Fibroblast of skin of scalp (primary cell): Measurements from ENCODE around the gene SPATA9.
"Not testable (repeated sequence)": the region's sequence is repeated elsewhere in the genome, so short reads cannot be mapped to it uniquely, and the experiment has no call there.

Experiments
- DNase-seq: peaks from one replicate; pipeline ENCODE4 v3.0.0-alpha.2; 2013

The SPATA9 gene

DNA sequence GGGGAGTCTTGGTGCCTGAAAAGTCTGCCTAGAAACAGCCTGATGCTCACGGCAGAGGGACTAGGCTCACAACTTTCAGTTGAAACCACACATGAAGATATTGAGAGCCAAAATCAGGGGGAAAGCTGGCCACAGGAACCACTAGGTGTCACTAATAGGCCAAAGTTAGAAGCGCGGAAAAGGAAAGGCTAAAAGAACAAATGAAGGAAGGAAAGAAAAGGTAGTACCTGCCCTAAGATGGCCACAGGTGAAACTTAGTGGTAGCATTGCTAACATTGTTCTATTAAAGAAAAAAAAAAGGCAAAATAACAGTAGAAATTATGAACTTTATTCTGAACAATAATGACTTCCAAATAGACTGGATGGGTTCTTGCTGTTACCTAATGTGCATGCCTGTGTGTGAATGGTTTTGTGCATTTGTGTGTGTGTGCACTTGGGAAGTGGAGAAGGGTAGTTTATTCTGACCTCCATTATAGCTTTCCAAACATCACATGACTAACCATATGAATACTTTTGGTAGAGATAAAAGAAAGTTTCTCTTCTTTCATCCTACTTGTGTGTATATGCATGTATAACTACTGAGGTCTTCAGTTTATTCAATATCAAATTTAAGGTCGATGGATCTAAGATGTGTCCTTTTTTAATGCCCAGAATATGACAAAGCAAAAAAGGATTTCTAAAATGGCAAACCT, 38.3 kb downstream of the SPATA9 start:
- peak; percentile 60 for DNase-seq

DNA sequence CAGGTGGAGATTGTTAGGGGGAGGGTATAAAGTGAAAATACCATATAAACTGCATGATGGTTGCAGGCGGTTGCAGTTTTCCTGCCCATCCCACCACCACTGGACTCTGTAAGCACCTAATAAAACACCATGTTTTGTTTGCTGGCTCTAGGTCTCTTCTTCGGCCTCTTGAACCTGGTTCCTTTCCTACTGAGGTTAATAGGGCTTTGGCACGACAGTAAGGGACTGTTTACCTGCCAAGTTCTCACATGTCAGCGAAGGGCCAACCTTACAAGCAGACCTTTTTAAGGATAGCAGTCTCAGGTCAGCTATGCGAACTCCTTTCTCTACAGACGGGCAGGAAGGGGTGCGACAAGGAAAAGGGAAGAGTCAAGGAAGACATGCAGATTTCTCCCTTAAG, 39.6 kb downstream of the SPATA9 start:
- DNase-seq, result no peak

DNA sequence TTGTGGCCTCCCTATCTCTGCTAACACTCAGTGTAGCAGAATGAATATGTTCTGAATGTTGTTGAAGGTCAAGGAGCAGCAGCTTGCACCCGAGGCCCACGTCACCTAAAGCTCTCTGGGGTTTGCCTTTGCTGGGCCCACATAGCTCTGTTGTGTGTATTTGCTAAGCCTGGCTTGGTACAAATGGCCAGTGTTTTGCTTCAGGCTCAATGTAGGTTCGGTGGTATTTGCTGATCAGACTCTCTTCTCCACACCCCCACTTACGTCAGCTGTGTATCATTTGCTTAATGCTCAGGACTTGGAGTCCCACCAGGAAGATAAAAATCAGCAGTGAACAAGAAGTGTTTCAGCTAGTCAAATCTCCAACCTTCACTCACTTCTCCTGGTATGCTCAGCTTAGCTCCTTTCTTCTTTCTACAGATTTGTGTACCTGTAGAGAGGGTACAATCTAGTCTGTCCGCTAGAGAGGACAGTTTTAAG, 41.0 kb downstream of the SPATA9 start:
- DNase-seq, result no peak

DNA sequence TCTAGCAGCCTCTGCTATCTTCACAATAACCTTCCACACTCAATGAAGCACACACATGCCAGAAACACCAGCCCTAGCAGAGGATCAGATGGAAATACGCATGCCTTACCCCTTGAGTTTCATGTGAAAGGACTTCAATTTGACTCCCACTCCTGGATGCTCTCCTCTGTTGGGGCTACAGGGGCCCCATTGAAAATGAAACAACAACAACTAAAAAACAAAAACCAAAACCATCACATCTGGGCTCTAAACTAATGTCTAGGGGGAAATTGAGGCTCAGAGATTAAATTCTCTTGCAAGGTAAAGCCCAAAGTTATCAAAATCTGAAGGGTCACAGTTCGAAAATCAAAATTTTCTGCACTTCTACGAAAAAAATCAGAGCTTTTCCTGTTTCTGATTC, 44.2 kb downstream of the SPATA9 start:
- DNase-seq, result no peak

DNA sequence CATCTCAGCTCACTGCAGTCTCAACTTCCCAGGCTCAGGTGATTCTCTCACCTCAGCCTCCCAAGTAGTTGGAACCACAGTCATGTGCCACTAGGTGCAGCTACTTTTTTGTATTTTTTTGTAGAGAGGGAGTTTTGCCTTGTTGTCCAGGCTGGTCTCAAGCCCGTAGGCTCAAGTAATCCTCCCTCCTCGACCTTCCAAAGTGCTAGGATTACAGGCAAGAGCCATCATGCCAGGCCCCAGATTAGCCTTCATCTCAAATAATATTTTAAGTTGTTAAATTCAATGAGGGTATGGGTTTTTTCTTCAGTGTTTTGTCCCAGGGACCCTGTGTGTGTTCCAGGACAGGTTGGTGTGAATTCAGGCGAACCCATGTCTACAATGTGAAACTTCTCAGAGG, 48.7 kb downstream of the SPATA9 start:
- DNase-seq, result no peak

DNA sequence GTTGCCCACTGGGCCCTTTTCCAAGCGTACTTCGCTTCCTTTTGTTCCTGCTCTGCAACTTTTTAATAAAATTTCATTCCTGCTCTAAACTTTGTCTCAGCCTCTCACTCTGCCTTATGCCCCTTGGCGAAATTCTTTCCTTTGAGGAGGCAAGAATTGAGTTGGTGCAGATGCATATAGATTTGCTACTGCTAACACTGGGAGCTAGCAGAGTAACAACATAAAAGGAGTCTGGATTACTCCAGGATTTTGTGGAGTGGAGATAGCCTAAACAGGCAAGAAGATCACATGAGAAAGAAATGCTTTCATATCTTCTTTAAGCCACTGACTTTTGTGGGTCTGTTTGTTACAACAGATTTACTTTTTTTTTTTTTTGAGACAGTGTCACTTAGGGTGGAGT, 49.1 kb downstream of the SPATA9 start:
- DNase-seq, result no peak

DNA sequence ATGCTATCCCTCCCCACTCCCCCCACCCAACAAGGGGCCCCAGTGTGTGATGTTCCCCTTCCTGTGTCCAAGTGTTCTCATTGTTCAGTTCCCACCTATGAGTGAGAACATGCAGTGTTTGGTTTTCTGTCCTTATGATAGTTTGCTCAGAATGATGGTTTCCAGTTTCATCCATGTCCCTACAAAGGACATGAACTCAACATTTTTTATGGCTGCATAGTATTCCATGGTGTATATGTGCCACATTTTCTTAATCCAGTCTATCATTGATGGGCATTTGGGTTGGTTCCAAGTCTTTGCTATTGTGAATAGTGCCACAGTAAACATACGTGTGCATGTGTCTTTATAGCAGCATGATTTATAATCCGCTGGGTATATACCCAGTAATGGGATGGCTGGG, 49.8 kb downstream of the SPATA9 start:
- DNase-seq, result not testable (repeated sequence)

DNA sequence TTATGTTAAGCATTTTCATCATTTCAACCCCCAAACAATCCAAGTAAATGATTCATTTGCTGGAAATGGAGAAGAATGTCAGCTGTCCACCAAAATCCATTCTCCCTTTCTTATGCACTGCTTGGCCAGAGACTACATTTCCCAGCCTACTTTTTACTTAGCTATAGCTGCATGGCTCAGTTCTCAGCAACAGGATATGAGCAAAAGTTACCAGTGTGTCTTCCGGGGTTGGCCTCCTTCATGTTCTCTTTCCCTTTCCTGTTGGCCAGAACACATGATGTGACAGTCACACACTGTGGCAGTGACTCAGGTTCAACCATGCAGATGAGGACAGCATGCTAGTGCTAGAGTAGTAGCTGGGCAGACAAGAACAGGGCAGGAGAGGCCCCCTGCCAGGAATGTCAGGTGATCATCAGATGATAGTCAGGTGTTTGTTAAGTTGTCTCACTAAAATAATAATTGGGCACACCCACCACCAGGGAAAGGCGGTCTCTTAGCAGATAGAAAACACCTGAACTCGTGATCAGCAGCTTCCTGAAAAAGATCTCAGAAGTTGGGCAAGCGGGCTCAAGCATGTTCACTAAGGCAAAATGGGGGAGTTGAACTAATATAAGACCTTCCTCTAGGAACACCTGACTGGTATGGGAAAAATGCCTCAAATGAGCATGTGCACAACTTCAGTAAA, 50.7 kb downstream of the SPATA9 start:
- peak; percentile 72 for DNase-seq

DNA sequence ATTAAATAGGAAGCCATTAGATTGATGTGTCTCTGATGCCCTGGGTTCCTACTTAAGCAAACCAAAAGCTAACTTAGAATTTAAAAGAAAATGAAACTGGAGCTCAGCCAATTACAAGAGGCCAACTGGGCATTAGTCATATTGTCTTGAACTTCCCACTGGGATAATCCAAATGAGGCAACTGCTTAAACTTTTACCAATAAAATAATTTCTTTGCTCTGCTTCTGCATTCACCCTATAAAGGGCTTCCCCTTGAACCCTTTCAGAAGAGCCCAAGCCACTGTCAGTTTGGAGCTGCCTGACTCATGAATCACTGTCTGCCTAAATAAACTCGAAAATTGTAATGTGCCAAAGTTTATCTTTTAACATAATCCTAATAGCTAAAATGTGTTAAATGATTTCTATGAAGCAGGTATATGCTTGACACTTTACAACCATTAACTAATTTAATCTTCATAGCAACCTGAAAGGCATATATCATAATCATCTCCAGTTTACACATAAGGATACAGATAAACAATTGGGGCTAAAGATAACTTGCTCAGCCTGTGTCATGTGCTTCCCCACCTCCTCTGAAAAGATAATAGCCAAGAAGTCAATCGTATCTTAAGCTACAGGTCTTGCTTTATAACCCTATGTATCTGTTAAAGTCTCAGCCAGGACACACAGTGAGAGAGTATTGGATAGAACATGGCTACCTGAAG, 51.4 kb downstream of the SPATA9 start:
- peak; percentile 83 for DNase-seq

DNA sequence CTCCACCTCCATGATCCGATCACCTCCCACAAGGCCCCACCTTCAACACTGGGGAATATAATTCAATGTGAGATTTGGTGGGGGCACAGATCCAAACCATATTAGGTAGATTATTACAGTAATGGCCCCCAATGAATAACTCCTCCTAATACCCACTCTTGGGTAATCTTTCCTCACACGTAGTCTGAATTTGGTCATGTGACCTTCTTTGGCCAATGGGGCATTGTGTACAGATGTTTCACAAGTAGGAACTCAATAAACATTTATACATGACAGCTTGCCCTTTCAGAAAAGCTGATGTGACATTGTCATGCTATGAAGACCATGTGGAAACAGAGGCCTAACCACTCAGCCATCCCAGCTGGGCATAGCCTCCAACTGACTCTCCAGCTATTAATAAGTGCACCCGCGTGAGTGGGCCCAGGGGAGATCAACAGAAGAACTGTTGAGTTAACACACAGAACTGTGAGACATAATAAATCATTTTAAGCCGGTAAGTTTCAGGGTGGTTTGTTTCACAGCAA, 52.3 kb downstream of the SPATA9 start:
- no peak for DNase-seq

DNA sequence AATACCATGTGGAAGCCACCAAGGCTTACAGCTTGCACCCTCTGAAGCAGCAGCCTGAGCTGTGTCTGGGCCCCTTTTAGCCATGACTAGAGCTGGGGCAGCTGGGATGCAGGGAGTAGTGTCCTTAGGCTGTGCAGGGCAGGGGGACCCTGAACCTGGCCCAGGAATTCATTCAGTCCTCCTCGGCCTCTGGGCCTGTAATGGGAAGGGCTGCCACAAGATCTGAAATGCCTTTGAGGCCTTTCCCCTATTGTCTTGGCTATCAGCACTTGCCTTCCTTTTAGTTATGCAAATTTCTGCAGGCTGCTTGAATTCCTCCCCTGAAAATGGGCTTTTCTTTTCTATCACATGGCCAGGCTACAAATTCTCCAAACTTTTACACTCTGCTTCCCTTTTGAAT, 53.9 kb downstream of the SPATA9 start:
- DNase-seq, result no peak

DNA sequence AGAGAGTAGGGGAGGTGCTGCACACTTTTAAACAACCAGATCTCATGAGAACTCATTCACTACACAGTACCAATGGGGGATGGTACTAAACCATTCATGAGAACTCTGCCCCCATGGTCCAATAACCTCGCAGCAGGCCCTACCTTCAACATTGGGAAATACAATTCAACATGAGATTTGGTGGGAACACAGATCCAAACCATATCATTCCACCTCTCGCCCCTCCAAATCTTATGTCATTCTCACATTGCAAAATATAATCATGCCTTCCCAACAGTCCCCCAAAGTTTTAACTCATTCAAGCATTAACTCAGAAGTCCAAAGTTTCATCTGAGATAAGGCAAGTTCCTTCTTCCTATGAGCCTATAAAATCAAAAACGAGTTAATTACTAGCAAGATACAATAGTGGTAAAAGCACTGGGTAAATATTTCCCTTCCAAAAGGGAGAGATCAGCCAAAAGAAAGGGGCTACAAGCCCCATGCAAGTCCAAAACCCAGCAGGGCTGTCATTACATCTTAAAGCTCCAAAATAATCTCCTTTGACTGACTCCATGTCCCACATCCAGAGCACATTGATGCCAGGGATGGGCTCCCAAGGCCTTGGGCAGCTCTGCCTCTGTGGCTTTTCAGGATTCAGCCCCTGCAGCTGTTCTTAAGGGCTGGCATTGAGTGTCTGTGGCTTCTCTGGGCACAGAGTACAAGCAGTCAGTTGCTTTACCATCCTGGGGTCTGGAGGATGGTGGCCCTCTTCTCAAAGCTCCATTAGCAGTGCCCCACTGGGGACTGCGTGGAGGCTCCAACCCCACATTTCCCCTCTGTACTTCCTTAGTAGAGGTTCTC, 54.6 kb downstream of the SPATA9 start:
- no peak for DNase-seq

DNA sequence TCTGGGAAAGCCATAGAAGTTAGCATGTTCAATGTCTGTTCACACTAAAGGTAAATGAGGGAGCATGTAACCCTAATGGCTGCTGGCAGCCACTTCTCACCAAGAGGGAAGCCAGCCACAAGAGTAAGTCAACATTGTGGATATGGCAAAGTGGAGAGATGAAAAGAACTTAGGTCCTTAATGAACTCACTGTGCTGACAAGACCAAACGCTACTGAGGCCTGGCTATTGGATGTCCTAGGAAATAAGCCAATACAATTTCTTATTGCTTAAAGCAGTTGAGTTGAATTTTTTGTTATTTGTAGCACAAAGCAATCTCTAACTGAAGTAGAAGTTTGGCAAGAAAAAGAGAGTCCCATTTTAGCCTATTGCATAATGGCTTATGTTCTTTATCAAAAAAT, 56.1 kb downstream of the SPATA9 start:
- DNase-seq, result no peak

DNA sequence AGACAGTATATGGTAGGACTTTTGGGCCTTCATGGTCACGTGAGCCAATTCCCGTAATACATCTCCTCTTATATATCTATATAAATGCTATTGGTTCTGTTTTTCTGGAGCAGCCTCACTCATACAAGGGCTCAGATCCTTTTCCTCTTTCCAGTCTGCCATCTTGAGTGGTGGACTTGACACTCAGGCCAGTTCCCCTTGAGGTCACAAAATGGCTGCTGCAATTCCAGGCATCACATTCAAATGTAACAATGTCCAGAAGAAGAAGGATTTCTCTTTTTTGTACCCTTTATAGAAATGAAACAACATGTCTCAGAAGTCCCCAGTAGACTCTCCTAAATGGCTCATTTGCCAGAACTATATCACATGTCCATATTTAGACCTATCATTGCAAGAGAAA, 58.4 kb downstream of the SPATA9 start:
- DNase-seq, result no peak

DNA sequence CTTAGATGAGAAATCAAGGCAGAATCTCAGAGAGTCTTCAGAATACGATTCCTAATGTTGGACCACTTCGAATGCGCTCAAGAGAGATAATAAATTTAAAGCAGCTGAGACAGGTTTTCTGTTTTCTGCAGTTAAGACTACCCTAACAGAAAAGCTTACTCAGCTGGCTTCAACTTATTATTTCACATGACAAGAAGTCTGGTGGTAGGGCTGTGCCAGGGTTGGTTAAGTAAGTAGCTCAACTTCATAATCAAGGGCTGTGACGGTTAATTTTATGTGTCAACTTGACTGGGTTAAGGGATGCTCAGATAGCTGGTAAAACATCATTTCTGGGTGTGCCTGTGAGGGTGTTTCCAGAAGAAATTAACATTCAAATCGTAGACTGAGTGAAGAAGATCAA, 59.1 kb downstream of the SPATA9 start:
- no peak for DNase-seq

DNA sequence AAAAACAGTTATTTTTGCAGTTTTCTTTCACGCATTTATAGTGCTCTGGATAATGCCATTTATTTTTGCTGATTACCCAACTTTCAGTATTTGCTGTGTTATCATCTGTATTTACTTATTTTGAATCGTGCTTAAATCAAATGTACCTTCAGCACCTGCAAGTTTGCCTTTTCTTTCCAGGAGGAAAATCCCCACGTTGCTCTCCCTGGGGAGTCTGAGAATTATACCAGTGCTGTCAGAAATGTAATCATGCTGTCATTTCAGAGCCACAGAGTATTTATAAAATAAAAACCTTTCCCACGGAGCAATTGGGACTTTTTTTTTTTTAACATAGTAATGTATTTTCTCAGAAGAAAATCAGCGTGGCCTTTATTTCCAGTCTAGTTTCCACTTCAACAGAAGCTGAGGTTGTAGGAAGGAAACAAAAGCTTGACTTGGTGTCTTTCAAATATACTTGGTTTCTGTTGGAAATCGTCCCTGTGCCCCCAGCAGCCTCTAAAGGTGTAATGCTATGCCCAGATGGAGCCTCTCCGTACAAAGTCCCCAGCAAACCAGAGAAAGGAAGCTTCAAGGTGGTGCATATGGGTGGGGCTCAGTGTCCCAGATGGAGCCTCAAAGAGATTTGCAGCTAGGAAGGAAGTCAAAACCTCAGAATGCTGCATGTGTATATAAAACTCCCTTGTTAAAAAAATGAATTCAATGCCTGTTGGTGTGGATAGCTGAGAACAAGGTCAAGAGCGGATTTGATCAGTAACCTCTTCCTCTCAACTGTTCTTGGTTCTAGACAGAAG, 60.8 kb downstream of the SPATA9 start:
- DNase-seq, result no peak

DNA sequence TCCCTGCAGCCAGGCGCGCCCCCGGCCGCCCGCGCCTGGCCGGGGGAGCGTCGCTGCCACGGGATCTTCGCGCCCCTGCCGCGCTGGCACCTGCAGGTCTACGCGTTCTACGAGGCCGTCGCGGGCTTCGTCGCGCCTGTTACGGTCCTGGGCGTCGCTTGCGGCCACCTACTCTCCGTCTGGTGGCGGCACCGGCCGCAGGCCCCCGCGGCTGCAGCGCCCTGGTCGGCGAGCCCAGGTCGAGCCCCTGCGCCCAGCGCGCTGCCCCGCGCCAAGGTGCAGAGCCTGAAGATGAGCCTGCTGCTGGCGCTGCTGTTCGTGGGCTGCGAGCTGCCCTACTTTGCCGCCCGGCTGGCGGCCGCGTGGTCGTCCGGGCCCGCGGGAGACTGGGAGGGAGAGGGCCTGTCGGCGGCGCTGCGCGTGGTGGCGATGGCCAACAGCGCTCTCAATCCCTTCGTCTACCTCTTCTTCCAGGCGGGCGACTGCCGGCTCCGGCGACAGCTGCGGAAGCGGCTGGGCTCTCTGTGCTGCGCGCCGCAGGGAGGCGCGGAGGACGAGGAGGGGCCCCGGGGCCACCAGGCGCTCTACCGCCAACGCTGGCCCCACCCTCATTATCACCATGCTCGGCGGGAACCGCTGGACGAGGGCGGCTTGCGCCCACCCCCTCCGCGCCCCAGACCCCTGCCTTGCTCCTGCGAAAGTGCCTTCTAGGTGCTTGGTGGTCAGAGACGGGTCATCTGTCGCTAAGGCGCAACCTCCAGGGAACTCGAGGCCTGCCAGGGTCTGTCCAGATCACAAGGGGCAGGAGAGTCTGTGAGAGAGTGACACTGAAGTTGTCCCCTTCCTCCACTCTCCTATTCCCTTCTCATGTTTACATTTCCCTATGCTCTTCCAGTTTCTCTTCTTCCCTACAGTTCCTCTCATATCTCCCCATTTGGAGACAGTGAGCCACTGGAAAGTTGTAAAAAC, 61.6 kb downstream of the SPATA9 start:
- DNase-seq, result peak; percentile 19

DNA sequence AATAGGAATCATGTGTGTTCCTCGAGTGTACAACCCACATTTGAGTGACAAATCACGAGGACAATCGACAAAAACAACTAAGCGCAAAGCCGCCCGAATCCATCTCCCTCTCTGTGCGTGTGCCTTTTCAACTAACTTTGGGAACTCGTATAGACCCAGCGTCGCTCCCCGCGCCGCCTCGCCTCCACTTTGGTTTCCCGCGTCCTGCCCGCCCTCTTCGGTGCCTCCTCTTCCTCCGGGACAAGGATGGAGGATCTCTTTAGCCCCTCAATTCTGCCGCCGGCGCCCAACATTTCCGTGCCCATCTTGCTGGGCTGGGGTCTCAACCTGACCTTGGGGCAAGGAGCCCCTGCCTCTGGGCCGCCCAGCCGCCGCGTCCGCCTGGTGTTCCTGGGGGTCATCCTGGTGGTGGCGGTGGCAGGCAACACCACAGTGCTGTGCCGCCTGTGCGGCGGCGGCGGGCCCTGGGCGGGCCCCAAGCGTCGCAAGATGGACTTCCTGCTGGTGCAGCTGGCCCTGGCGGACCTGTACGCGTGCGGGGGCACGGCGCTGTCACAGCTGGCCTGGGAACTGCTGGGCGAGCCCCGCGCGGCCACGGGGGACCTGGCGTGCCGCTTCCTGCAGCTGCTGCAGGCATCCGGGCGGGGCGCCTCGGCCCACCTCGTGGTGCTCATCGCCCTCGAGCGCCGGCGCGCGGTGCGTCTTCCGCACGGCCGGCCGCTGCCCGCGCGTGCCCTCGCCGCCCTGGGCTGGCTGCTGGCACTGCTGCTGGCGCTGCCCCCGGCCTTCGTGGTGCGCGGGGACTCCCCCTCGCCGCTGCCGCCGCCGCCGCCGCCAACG, 62.5 kb downstream of the SPATA9 start, which contains the start of gene GPR150:
Gene GPR150, plus strand, starts transcription at position 58 of the 840 bp plus-strand sequence. Its CDS starts 189 bp downstream, at position 247.
- DNase-seq, result peak; percentile 35

DNA sequence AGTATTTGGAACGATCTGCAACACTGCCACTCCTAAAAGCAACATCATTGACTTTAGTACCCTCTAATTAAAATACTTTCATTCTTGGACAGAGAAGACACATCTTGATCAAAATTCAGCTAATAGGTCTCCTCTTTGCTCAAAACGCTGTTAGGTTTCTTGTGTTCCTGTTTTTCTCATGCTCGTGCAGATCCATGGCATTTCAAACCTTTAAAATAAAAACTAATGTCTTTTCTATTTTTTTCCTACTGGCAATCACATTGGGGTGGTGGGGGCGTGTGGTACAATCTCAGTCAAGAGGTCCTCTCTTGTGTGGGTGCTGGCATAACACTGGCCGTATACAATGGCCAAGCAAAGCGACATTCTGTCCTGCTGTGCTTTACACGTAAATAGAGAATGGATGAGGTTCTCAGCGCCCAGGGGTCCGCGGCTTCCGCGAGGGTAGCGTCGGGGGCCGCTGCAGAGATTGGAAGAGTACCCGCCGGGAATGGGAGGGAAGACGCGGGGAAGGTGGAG, 63.2 kb downstream of the SPATA9 start:
- DNase-seq, result no peak
